Endodermal cell (in vitro differentiated cells): ENCODE measurements around the gene KCNAB3. TPM values are rescaled to one million over a fixed set of nuclear protein-coding genes. Genes with fewer than 3 reads are reported as not detected.
A peak's percentile ranks its signal among the peaks of the same experiment; 100 is the strongest.

ENCODE experiments used
- DNase-seq: peaks from one replicate; pipeline ENCODE4 v3.0.0-alpha.2; 2017
- H3K27ac ChIP-seq: 2 replicates; pipeline ENCODE4 v1.5.1; 2013; ENCODE audit warnings: mild to moderate bottlenecking, low read depth, low read length, moderate library complexity
- H3K27me3 ChIP-seq: 2 replicates; pipeline ENCODE4 v1.6.1; 2013; ENCODE audit warnings: mild to moderate bottlenecking, low read length, moderate library complexity; ENCODE audit not compliant: insufficient read depth, control insufficient read depth, poor library complexity, severe bottlenecking
- H3K36me3 ChIP-seq: 2 replicates; pipeline ENCODE4 v1.7.0; 2013; ENCODE audit warnings: mild to moderate bottlenecking, low read length, moderate library complexity; ENCODE audit not compliant: control insufficient read depth, insufficient read depth
- H3K4me1 ChIP-seq: one replicate; pipeline ENCODE4 v1.7.0; 2013; ENCODE audit warnings: low read length; ENCODE audit not compliant: control insufficient read depth, insufficient read depth
- H3K4me3 ChIP-seq: 2 replicates; pipeline ENCODE4 v1.5.1; 2013; ENCODE audit warnings: mild to moderate bottlenecking, low read length, moderate library complexity
- H3K9ac ChIP-seq: 2 replicates; pipeline ENCODE4 v1.6.1; 2013; ENCODE audit warnings: mild to moderate bottlenecking, low read length, moderate library complexity; ENCODE audit not compliant: poor library complexity, severe bottlenecking; ENCODE audit errors: extremely low read depth
- H3K9me3 ChIP-seq: 2 replicates; pipeline ENCODE4 v1.6.1; 2013; ENCODE audit warnings: mild to moderate bottlenecking, low read length, moderate library complexity; ENCODE audit not compliant: control insufficient read depth
- H3K27ac Mint-ChIP-seq: 2 replicates; pipeline ENCODE4 v1.8.0; 2020; ENCODE audit warnings: mixed read lengths
- H3K27me3 Mint-ChIP-seq: 2 replicates; pipeline ENCODE4 v1.8.0; 2021; ENCODE audit warnings: mild to moderate bottlenecking, mixed read lengths; ENCODE audit not compliant: insufficient read depth
- H3K36me3 Mint-ChIP-seq: 2 replicates; pipeline ENCODE4 v1.8.0; 2020; ENCODE audit warnings: low read depth, mixed read lengths
- H3K4me1 Mint-ChIP-seq: 2 replicates; pipeline ENCODE4 v1.8.0; 2020; ENCODE audit warnings: mixed read lengths
- H3K4me3 Mint-ChIP-seq: 2 replicates; pipeline ENCODE4 v1.8.0; 2020; ENCODE audit warnings: mild to moderate bottlenecking, moderate library complexity, mixed read lengths
- H3K9me3 Mint-ChIP-seq: 2 replicates; pipeline ENCODE4 v1.8.0; 2020; ENCODE audit warnings: mild to moderate bottlenecking, mixed read lengths
- CTCF ChIP-seq: fragments of 200-600 bp; sonication (generic); conservative IDR thresholded peaks from 2 replicates; pipeline ENCODE4 v1.5.0; 2021; ENCODE audit warnings: antibody characterized with exemption, mild to moderate bottlenecking
- WGBS, 2 experiments: methylation state at CpG; one replicate each; pipeline versions ENCODE4 v1.1.5 to v1.1.7; 2013; ENCODE audit warnings: missing lambda C conversion rate in 2 of 2, mixed read lengths in 1 of 2; ENCODE audit not compliant: insufficient coverage in 1 of 2, insufficient read length in 1 of 2; 5-methylcytosine and 5-hydroxymethylcytosine counted together
- total RNA-seq, 2 donors: library from RNA; stranded (reverse); fragmentation: NEBNext Ultra II Directional in 1 of 2; extraction: Animal tissue kit (Norgen Biotek cat#: 25700) in 1 of 2; gene quantifications; 2 replicates in 1 of 2; 3 replicates in 1 of 2; pipeline ENCODE4 v1.2.1, GENCODE V29; 2021

Gene KCNAB3
- total RNA-seq, 2 donors from 2014 or later: 4.0 to 6.5 TPM

- no peaks in the 10 kb centered on the region for H3K36me3 ChIP-seq
- DNase-seq: no peak
- H3K27me3 ChIP-seq: peaks cover 11% of the 10 kb centered on the region
- Mint-ChIP-seq H3K9me3 (no peaks in the 10 kb centered on the region), H3K27me3 (peaks cover 59% of the 10 kb centered on the region), H3K4me3 (peak overlapping the region; percentile 65), H3K4me1 (peaks cover 5% of the 10 kb centered on the region), H3K27ac (no peak overlapping the region), H3K36me3 (no peaks in the 10 kb centered on the region)
- TF ChIP-seq CTCF: no peak
- H3K27ac ChIP-seq: no peak overlapping the region
- peak overlapping the region; percentile 79 for H3K4me3 ChIP-seq
- H3K9ac ChIP-seq: no peak overlapping the region
- H3K4me1 ChIP-seq: no peaks in the 10 kb centered on the region
- H3K9me3 ChIP-seq: no peaks in the 10 kb centered on the region
- 0 to 54% methylated on average over 3 to 15 of the region's 15 CpGs for WGBS, 2 experiments
Measured at GRCh38 chr17:7916385-7916682, 13.3 kb downstream of the KCNAB3 start.

GRCh38 chr17:7915611-7916384 lies 13.9 kb downstream of the KCNAB3 start, which contains the start of gene RNF227:
TSS of gene RNF227 (minus strand) at chr17:7916289. CDS start at chr17:7916195, 94 bp downstream.
- DNase-seq: peak; percentile 97
- no peaks in the 10 kb centered on the region for H3K9me3 Mint-ChIP-seq
- H3K27me3 ChIP-seq: peaks cover 10% of the 10 kb centered on the region
- peak within 1 kb of the TSS; percentile 81 for H3K27ac ChIP-seq
- H3K36me3 Mint-ChIP-seq: peaks cover 5% of the 10 kb centered on the region
- H3K4me1 ChIP-seq: no peaks in the 10 kb centered on the region
- WGBS, 2 experiments: 1% methylated on average over 38 to 100 of the region's 100 CpGs
- no peak for TF ChIP-seq CTCF
- H3K4me3 ChIP-seq: peak within 1 kb of the TSS; percentile 79
- peaks cover 5% of the 10 kb centered on the region for H3K4me1 Mint-ChIP-seq
- no peaks in the 10 kb centered on the region for H3K9me3 ChIP-seq
- H3K36me3 ChIP-seq: peaks cover 2% of the 10 kb centered on the region
- H3K27ac Mint-ChIP-seq: no peak within 1 kb of the TSS
- H3K27me3 Mint-ChIP-seq: peaks cover 55% of the 10 kb centered on the region
- no peak within 1 kb of the TSS for H3K9ac ChIP-seq
- peak within 1 kb of the TSS; percentile 65 for H3K4me3 Mint-ChIP-seq

- Histone ChIP-seq H3K4me1 (no peaks in the 10 kb centered on the region), H3K36me3 (peaks cover 8% of the 10 kb centered on the region), H3K4me3 (peak overlapping the region; percentile 79), H3K27me3 (peaks cover 10% of the 10 kb centered on the region), H3K27ac (peak overlapping the region; percentile 81), H3K9me3 (no peaks in the 10 kb centered on the region), H3K9ac (no peak overlapping the region)
- Mint-ChIP-seq H3K27ac (no peak overlapping the region), H3K27me3 (peaks cover 51% of the 10 kb centered on the region), H3K4me1 (peaks cover 5% of the 10 kb centered on the region), H3K9me3 (no peaks in the 10 kb centered on the region), H3K4me3 (peak overlapping the region; percentile 65), H3K36me3 (peaks cover 10% of the 10 kb centered on the region)
- WGBS, 2 experiments: 24 to 35% methylated on average over 8 to 15 of the region's 15 CpGs
- no peak for DNase-seq
- TF ChIP-seq CTCF: no peak
Measured at GRCh38 chr17:7915179-7915610, 14.5 kb downstream of the KCNAB3 start.
